Stomach (tissue), 9 donors: ENCODE results near the gene S1PR3. TPM values are rescaled to one million over a fixed set of nuclear protein-coding genes. Genes with fewer than 3 reads are reported as not detected.

Experiments
- DNase-seq, 2 donors: peaks; one replicate each; pipeline versions ENCODE4 v3.0.0 to v3.0.0-alpha.2; 2013 to 2019
- H3K27ac ChIP-seq, 5 donors: fragments of 200-600 bp in 4 of 5; sonication (generic) in 4 of 5; one replicate each; pipeline ENCODE4 v1.5.1; 2013 to 2019; ENCODE audit warnings: mild to moderate bottlenecking in 1 of 5, moderate library complexity in 1 of 5
- H3K27me3 ChIP-seq, 3 donors: fragments of 200-600 bp; sonication (generic); one replicate each; pipeline ENCODE4 v1.5.1; 2017 to 2019; ENCODE audit warnings: mixed run types in 1 of 3
- H3K36me3 ChIP-seq, 4 donors: fragments of 200-600 bp; sonication (generic); 1 replicate in 3 of 4; 2 replicates in 1 of 4; pipeline ENCODE4 v1.5.1; 2016 to 2019
- H3K4me1 ChIP-seq, 4 donors: fragments of 200-600 bp; sonication (generic); one replicate each; pipeline ENCODE4 v1.5.1; 2016 to 2019
- H3K4me3 ChIP-seq, 4 donors: fragments of 200-600 bp; sonication (generic) in 3 of 4; one replicate each; pipeline ENCODE4 v1.5.1; 2016 to 2019; ENCODE audit warnings: mild to moderate bottlenecking in 1 of 4
- H3K9me3 ChIP-seq, 4 donors: fragments of 200-600 bp; sonication (generic); one replicate each; pipeline ENCODE4 v1.5.1; 2016 to 2019
- CTCF ChIP-seq, 7 experiments: fragments of 450-650 bp in 4 of 7; fragments of 200-600 bp in 3 of 7; sonication (generic) in 3 of 7; IDR thresholded peaks; one replicate each; pipeline ENCODE4 v1.5.1; 2016 to 2019; ENCODE audit warnings: antibody characterized with exemption in 7 of 7, control low read depth in 2 of 7, mild to moderate bottlenecking in 1 of 7
- EP300 ChIP-seq: sonication (generic); formaldehyde crosslinking; IDR thresholded peaks from one replicate; pipeline ENCODE4 v1.6.1; 2017; ENCODE audit warnings: antibody characterized with exemption
- POLR2A ChIP-seq, 4 donors: fragments of 450-650 bp; IDR thresholded peaks; one replicate each; pipeline ENCODE4 v1.6.1; 2016; ENCODE audit warnings: antibody characterized with exemption in 4 of 4, control low read depth in 2 of 4, mild to moderate bottlenecking in 1 of 4, moderate library complexity in 1 of 4
- POLR2AphosphoS5 ChIP-seq, 3 donors: sonication (generic); formaldehyde crosslinking; IDR thresholded peaks; one replicate each; pipeline ENCODE4 v1.6.1; 2016; ENCODE audit warnings: antibody characterized with exemption in 3 of 3
- WGBS, 5 donors: extraction: QIAGEN DNeasy Blood & Tissue Kit in 3 of 5; methylation state at CpG; one replicate each; pipeline versions ENCODE4 v1.1.5 to v1.1.7; 2013 to 2018; 5-methylcytosine and 5-hydroxymethylcytosine counted together
- intact Hi-C: fragments of 100-400 bp; cut with DNase I; formaldehyde crosslinking; loops from one replicate; pipeline ENCODE4 v1.15.1; 2023; ENCODE audit warnings: low total_unique reads
- polyA plus RNA-seq, 3 donors: library from polyadenylated mRNA; stranded (reverse); fragments of 200-250 nt; gene quantifications; one replicate each; pipeline ENCODE4 v1.2.3, GENCODE V29; 2013
- total RNA-seq, 5 donors: library from RNA; depleted of rRNA; stranded (reverse); fragments of >200 nt; gene quantifications; one replicate each; pipeline versions ENCODE4 v1.1.0 to v1.2.3, GENCODE V29; 2014 to 2016
- donor health status: healthy with polysubstance abuse.
- donor health status: Bipolar disorder and iron deficiency.
- donor health status: healthy.

Gene S1PR3
- total and polyA plus RNA-seq, 8 donors: 1.2 to 12.5 (median 8.7) TPM

GRCh38 chr9:88974641-88975040, 16.6 kb upstream of the S1PR3 start:
- Histone ChIP-seq H3K36me3 (no peaks in the 10 kb centered on the region), H3K4me1 (no peaks in the 10 kb centered on the region), H3K9me3 (peaks cover 0 to 8% (median 0%) of the 10 kb centered on the region in 4 donors), H3K27me3 (no peaks in the 10 kb centered on the region), H3K27ac (no peak overlapping the region), H3K4me3 (no peak overlapping the region)
- TF ChIP-seq EP300: no peak
- no peak for TF ChIP-seq POLR2AphosphoS5 (IDR thresholded peaks at IDR 0.05)
- TF ChIP-seq POLR2A (IDR thresholded peaks at IDR 0.05): no peak
- TF ChIP-seq CTCF (IDR thresholded peaks at IDR 0.05): no peak
- WGBS, 5 donors: 76 to 94% (median 82%) methylated on average over 7 of the region's 7 CpGs
- intact Hi-C loops: no loop called here
- DNase-seq: no peak

GRCh38 chr9:88975966-88976889, 15.0 kb upstream of the S1PR3 start:
- no peak for TF ChIP-seq EP300
- DNase-seq: no peak

GRCh38 chr9:88976890-88977257, 14.4 kb upstream of the S1PR3 start:
- intact Hi-C loops: no loop called here
- H3K36me3 ChIP-seq: no peaks in the 10 kb centered on the region
- H3K4me3 ChIP-seq: no peak overlapping the region
- no peaks in the 10 kb centered on the region for H3K4me1 ChIP-seq
- WGBS, 5 donors: 88 to 96% (median 93%) methylated on average over 5 of the region's 5 CpGs
- DNase-seq: no peak
- TF ChIP-seq EP300: no peak
- TF ChIP-seq POLR2A (IDR thresholded peaks at IDR 0.05): no peak
- TF ChIP-seq CTCF (IDR thresholded peaks at IDR 0.05): no peak
- no peak for TF ChIP-seq POLR2AphosphoS5 (IDR thresholded peaks at IDR 0.05)
- no peak overlapping the region for H3K27ac ChIP-seq
- peaks cover 0 to 8% (median 0%) of the 10 kb centered on the region in 4 donors for H3K9me3 ChIP-seq
- no peaks in the 10 kb centered on the region for H3K27me3 ChIP-seq

More at GRCh38 chr9:88975966-88976889, 15.0 kb upstream of the S1PR3 start:
- Histone ChIP-seq H3K9me3 (peaks cover 0 to 8% (median 0%) of the 10 kb centered on the region in 4 donors), H3K36me3 (no peaks in the 10 kb centered on the region), H3K27me3 (no peaks in the 10 kb centered on the region), H3K4me1 (no peaks in the 10 kb centered on the region), H3K4me3 (no peak overlapping the region), H3K27ac (no peak overlapping the region)
- WGBS, 5 donors: 70 to 80% (median 73%) methylated on average over 8 of the region's 8 CpGs
- intact Hi-C loops: no loop called here

GRCh38 chr9:88978034-88978433, 13.2 kb upstream of the S1PR3 start:
- intact Hi-C loops: no loop called here
- Histone ChIP-seq H3K4me3 (no peak overlapping the region), H3K9me3 (peaks cover 0 to 3% (median 0%) of the 10 kb centered on the region in 4 donors), H3K4me1 (no peaks in the 10 kb centered on the region), H3K27me3 (no peaks in the 10 kb centered on the region), H3K27ac (no peak overlapping the region), H3K36me3 (no peaks in the 10 kb centered on the region)
- peak in 1 of 2 donors; percentile 47 for DNase-seq
- WGBS, 5 donors: 63 to 80% (median 71%) methylated on average over 5 of the region's 5 CpGs
- no peak for TF ChIP-seq POLR2A (IDR thresholded peaks at IDR 0.05)
- no peak for TF ChIP-seq POLR2AphosphoS5 (IDR thresholded peaks at IDR 0.05)
- no peak for TF ChIP-seq CTCF (IDR thresholded peaks at IDR 0.05)
- no peak for TF ChIP-seq EP300

GRCh38 chr9:88979021-88979420, 12.2 kb upstream of the S1PR3 start:
- intact Hi-C loops: no loop called here
- DNase-seq: no peak
- H3K4me3 ChIP-seq: no peak overlapping the region
- no peak overlapping the region for H3K27ac ChIP-seq
- no peaks in the 10 kb centered on the region for H3K9me3 ChIP-seq
- 76 to 94% (median 86%) methylated on average over 2 of the region's 2 CpGs for WGBS, 5 donors
- TF ChIP-seq POLR2AphosphoS5 (IDR thresholded peaks at IDR 0.05) (no peak), POLR2A (IDR thresholded peaks at IDR 0.05) (no peak), EP300 (no peak), CTCF (IDR thresholded peaks at IDR 0.05) (no peak)
- no peaks in the 10 kb centered on the region for H3K36me3 ChIP-seq
- no peaks in the 10 kb centered on the region for H3K27me3 ChIP-seq
- H3K4me1 ChIP-seq: no peaks in the 10 kb centered on the region
